ENCODE measurements around the gene KRTAP5-5. TPM values are rescaled to one million over a fixed set of nuclear protein-coding genes. Genes with fewer than 3 reads are reported as not detected.
"Not testable (repeated sequence)": the region's sequence is repeated elsewhere in the genome, so short reads cannot be mapped to it uniquely, and the experiment has no call there.

Gene KRTAP5-5
- not detected for total RNA-seq
- not detected for polyA plus RNA-seq

DNA sequence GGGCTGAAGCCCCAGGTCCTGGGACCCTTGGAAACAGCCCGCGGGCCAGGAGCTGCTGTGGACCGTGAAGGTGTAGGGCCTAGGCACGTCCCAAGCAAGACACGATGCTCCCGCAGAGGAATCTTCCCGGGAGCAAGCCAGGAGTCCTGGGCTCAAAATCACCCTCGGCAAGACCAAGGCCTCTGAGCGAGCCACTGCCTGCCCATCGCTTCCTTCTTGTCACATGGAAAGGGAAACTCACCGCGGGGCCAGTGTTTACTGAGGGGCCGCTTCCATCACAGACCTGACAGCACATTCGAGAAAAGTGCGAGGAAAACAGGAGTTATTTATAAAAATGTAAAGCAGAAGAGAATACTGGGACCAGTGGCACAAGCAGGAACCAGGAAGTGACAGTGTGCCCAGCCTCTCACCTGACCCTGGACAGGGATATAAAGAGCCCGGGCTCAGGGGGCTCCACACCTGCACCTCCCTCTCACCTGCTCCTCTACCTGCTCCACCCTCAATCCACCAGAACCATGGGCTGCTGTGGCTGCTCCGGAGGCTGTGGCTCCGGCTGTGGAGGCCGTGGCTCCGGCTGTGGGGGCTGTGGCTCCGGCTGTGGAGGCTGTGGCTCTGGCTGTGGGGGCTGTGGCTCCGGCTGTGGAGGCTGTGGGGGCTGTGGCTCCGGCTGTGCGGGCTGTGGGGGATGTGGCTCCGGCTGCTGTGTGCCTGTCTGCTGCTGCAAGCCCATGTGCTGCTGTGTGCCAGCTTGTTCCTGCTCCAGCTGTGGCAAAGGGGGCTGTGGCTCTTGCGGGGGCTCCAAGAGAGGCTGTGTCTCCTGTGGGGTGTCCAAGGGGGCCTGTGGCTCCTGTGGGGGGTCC is at the start of gene KRTAP5-5:
Gene KRTAP5-5 (plus strand): TSS at position 450 of the 860 bp plus-strand sequence. CDS start 66 bp downstream, at position 516.
- DNase-seq (no peak), ATAC-seq (ENCODE audit: low read depth in 2 of 2) (no peak)
- H3K4me3 Mint-ChIP-seq, result peak within 1 kb of the TSS in 1 of 4 donors; percentile 2
- Histone ChIP-seq H3K36me3 (ENCODE audit: control insufficient read depth, insufficient read depth, low read length) (no peaks in the 10 kb centered on the region), H3K27me3 (ENCODE audit: control insufficient read depth, insufficient read depth, low read length) (no peaks in the 10 kb centered on the region), H3K9me3 (ENCODE audit: control insufficient read depth in 2 of 2, low read length in 2 of 2) (no peaks in the 10 kb centered on the region), H3K4me1 (ENCODE audit: control insufficient read depth, insufficient read depth, low read length, poor library complexity, severe bottlenecking) (peaks cover 9% of the 10 kb centered on the region), H3K27ac (ENCODE audit: insufficient read depth, low read length, poor library complexity, severe bottlenecking) (no peak within 1 kb of the TSS), H3K4me3 (ENCODE audit: low read depth, low read length) (no peak within 1 kb of the TSS)
- H3K9me3 Mint-ChIP-seq, result no peaks in the 10 kb centered on the region
- H3K4me1 Mint-ChIP-seq, result peaks cover 0 to 20% (median 2%) of the 10 kb centered on the region in 4 donors
- peak within 1 kb of the TSS in 2 of 3 donors; percentile 14 to 64 for H3K27ac Mint-ChIP-seq
- H3K27me3 Mint-ChIP-seq, result peaks cover 41% of the 10 kb centered on the region
- H3K36me3 Mint-ChIP-seq, result no peaks in the 10 kb centered on the region

- ATAC-seq (ENCODE audit: low read depth in 2 of 2) (no peak), DNase-seq (no peak)
- H3K36me3 Mint-ChIP-seq, result peaks cover 4% of the 10 kb centered on the region
- peaks cover 0 to 7% (median 0%) of the 10 kb centered on the region in 7 donors for H3K9me3 Mint-ChIP-seq
- H3K4me1 Mint-ChIP-seq, result peaks cover 0 to 21% (median 2%) of the 10 kb centered on the region in 4 donors
- H3K36me3 ChIP-seq (ENCODE audit: control insufficient read depth, insufficient read depth, low read length), result no peaks in the 10 kb centered on the region
- no peak overlapping the region for H3K4me3 Mint-ChIP-seq
- peaks cover 14% of the 10 kb centered on the region for H3K4me1 ChIP-seq (ENCODE audit: control insufficient read depth, insufficient read depth, low read length, poor library complexity, severe bottlenecking)
- no peak overlapping the region for H3K4me3 ChIP-seq (ENCODE audit: low read depth, low read length)
- H3K9me3 ChIP-seq (ENCODE audit: control insufficient read depth in 2 of 2, low read length in 2 of 2), result no peaks in the 10 kb centered on the region
- H3K27ac ChIP-seq (ENCODE audit: insufficient read depth, low read length, poor library complexity, severe bottlenecking), result no peak overlapping the region
- H3K27ac Mint-ChIP-seq, result peak overlapping the region in 1 of 3 donors; percentile 51
- H3K27me3 Mint-ChIP-seq, result no peaks in the 10 kb centered on the region
- H3K27me3 ChIP-seq (ENCODE audit: control insufficient read depth, insufficient read depth, low read length), result no peaks in the 10 kb centered on the region
Measured at GRCh38 chr11:1581976-1582375, 47.6 kb upstream of the KRTAP5-5 start.

GRCh38 chr11:1582909-1583308 is 46.7 kb upstream of the KRTAP5-5 start:
- H3K4me3 ChIP-seq (ENCODE audit: low read depth, low read length); H3K4me3 Mint-ChIP-seq; H3K27me3 ChIP-seq (ENCODE audit: control insufficient read depth, insufficient read depth, low read length); H3K9me3 Mint-ChIP-seq; DNase-seq; H3K27ac ChIP-seq (ENCODE audit: insufficient read depth, low read length, poor library complexity, severe bottlenecking); H3K36me3 Mint-ChIP-seq; H3K27ac Mint-ChIP-seq; H3K27me3 Mint-ChIP-seq; ATAC-seq (ENCODE audit: low read depth in 2 of 2); H3K9me3 ChIP-seq (ENCODE audit: control insufficient read depth in 2 of 2, low read length in 2 of 2); H3K36me3 ChIP-seq (ENCODE audit: control insufficient read depth, insufficient read depth, low read length): not testable (repeated sequence)
- peaks cover 15% of the 10 kb centered on the region for H3K4me1 ChIP-seq (ENCODE audit: control insufficient read depth, insufficient read depth, low read length, poor library complexity, severe bottlenecking)
- H3K4me1 Mint-ChIP-seq, result peaks cover 0 to 26% (median 2%) of the 10 kb centered on the region in 4 donors

GRCh38 chr11:1584661-1585370 is 44.8 kb upstream of the KRTAP5-5 start, which contains the start of gene KRTAP5-1:
TSS of gene KRTAP5-1 (minus strand) at chr11:1585283. CDS start at chr11:1585249, 34 bp downstream.
- not testable (repeated sequence) for H3K27me3 ChIP-seq (ENCODE audit: control insufficient read depth, insufficient read depth, low read length); H3K36me3 ChIP-seq (ENCODE audit: control insufficient read depth, insufficient read depth, low read length); ATAC-seq (ENCODE audit: low read depth in 2 of 2); H3K9me3 Mint-ChIP-seq; DNase-seq; H3K36me3 Mint-ChIP-seq; H3K4me3 ChIP-seq (ENCODE audit: low read depth, low read length); H3K27ac ChIP-seq (ENCODE audit: insufficient read depth, low read length, poor library complexity, severe bottlenecking); H3K9me3 ChIP-seq (ENCODE audit: control insufficient read depth in 2 of 2, low read length in 2 of 2); H3K27me3 Mint-ChIP-seq
- Mint-ChIP-seq H3K4me3 (peak within 1 kb of the TSS in 1 of 4 donors; percentile 44), H3K27ac (peak within 1 kb of the TSS in 1 of 3 donors; percentile 73), H3K4me1 (peaks cover 6 to 42% (median 10%) of the 10 kb centered on the region in 4 donors)
- peaks cover 31% of the 10 kb centered on the region for H3K4me1 ChIP-seq (ENCODE audit: control insufficient read depth, insufficient read depth, low read length, poor library complexity, severe bottlenecking)

GRCh38 chr11:1586699-1587098 is 42.9 kb upstream of the KRTAP5-5 start:
- H3K4me3 ChIP-seq (ENCODE audit: low read depth, low read length), result no peak overlapping the region
- Mint-ChIP-seq H3K36me3 (no peaks in the 10 kb centered on the region), H3K4me3 (peak overlapping the region in 1 of 4 donors; percentile 38), H3K27me3 (peaks cover 8% of the 10 kb centered on the region), H3K27ac (peak overlapping the region in 2 of 3 donors; percentile 60 to 70), H3K9me3 (peaks cover 0 to 5% (median 0%) of the 10 kb centered on the region in 7 donors), H3K4me1 (peaks cover 6 to 47% (median 10%) of the 10 kb centered on the region in 4 donors)
- no peak overlapping the region for H3K27ac ChIP-seq (ENCODE audit: insufficient read depth, low read length, poor library complexity, severe bottlenecking)
- no peak for DNase-seq
- no peaks in the 10 kb centered on the region for H3K9me3 ChIP-seq (ENCODE audit: control insufficient read depth in 2 of 2, low read length in 2 of 2)
- H3K4me1 ChIP-seq (ENCODE audit: control insufficient read depth, insufficient read depth, low read length, poor library complexity, severe bottlenecking), result peaks cover 35% of the 10 kb centered on the region
- H3K36me3 ChIP-seq (ENCODE audit: control insufficient read depth, insufficient read depth, low read length), result no peaks in the 10 kb centered on the region
- no peaks in the 10 kb centered on the region for H3K27me3 ChIP-seq (ENCODE audit: control insufficient read depth, insufficient read depth, low read length)
- no peak for ATAC-seq (ENCODE audit: low read depth in 2 of 2)

GRCh38 chr11:1589191-1589963 is 40.2 kb upstream of the KRTAP5-5 start:
- peak overlapping the region; percentile 57 for H3K4me3 ChIP-seq (ENCODE audit: low read depth, low read length)
- H3K27me3 Mint-ChIP-seq, result peaks cover 18% of the 10 kb centered on the region

GRCh38 chr11:1589996-1590395 is 39.6 kb upstream of the KRTAP5-5 start:
- H3K4me1 Mint-ChIP-seq, result peaks cover 6 to 45% (median 14%) of the 10 kb centered on the region in 4 donors
- peak overlapping the region in 1 of 3 donors; percentile 15 for H3K27ac Mint-ChIP-seq
- peak overlapping the region in 2 of 4 donors; percentile 52 to 54 for H3K4me3 Mint-ChIP-seq
- ATAC-seq (ENCODE audit: low read depth in 2 of 2), result no peak
- H3K9me3 Mint-ChIP-seq, result peaks cover 0 to 5% (median 0%) of the 10 kb centered on the region in 7 donors
- H3K4me1 ChIP-seq (ENCODE audit: control insufficient read depth, insufficient read depth, low read length, poor library complexity, severe bottlenecking), result peaks cover 24% of the 10 kb centered on the region
- no peaks in the 10 kb centered on the region for H3K36me3 ChIP-seq (ENCODE audit: control insufficient read depth, insufficient read depth, low read length)
- no peak for DNase-seq
- H3K36me3 Mint-ChIP-seq, result peaks cover 3% of the 10 kb centered on the region
- peak overlapping the region; percentile 5 for H3K27ac ChIP-seq (ENCODE audit: insufficient read depth, low read length, poor library complexity, severe bottlenecking)
- no peaks in the 10 kb centered on the region for H3K27me3 ChIP-seq (ENCODE audit: control insufficient read depth, insufficient read depth, low read length)
- H3K4me3 ChIP-seq (ENCODE audit: low read depth, low read length), result no peak overlapping the region
- peaks cover 22% of the 10 kb centered on the region for H3K27me3 Mint-ChIP-seq
- H3K9me3 ChIP-seq (ENCODE audit: control insufficient read depth in 2 of 2, low read length in 2 of 2), result no peaks in the 10 kb centered on the region

More at GRCh38 chr11:1589191-1589963, 40.2 kb upstream of the KRTAP5-5 start:
- Mint-ChIP-seq H3K27ac (peak overlapping the region; percentile 80 to 97 (median 84)), H3K4me1 (peaks cover 6 to 42% (median 14%) of the 10 kb centered on the region in 4 donors), H3K4me3 (peak overlapping the region; percentile 70 to 90 (median 80))
- Histone ChIP-seq H3K27ac (ENCODE audit: insufficient read depth, low read length, poor library complexity, severe bottlenecking) (peak overlapping the region; percentile 38), H3K4me1 (ENCODE audit: control insufficient read depth, insufficient read depth, low read length, poor library complexity, severe bottlenecking) (peaks cover 30% of the 10 kb centered on the region)
- H3K36me3 Mint-ChIP-seq; H3K36me3 ChIP-seq (ENCODE audit: control insufficient read depth, insufficient read depth, low read length); H3K9me3 ChIP-seq (ENCODE audit: control insufficient read depth in 2 of 2, low read length in 2 of 2); H3K27me3 ChIP-seq (ENCODE audit: control insufficient read depth, insufficient read depth, low read length); H3K9me3 Mint-ChIP-seq: not testable (repeated sequence)
- DNase-seq (peak in 2 of 3 donors; percentile 38 to 79), ATAC-seq (ENCODE audit: low read depth in 2 of 2) (peak; percentile 50 to 89)
